ENCODE measurements around the gene THAP3. TPM values are rescaled to one million over a fixed set of nuclear protein-coding genes. Genes with fewer than 3 reads are reported as not detected.

Gene THAP3
- total and polyA plus RNA-seq, 9 of the 15 experiments (the other 6 are each of a cell fraction or from before 2014, with no cell fraction given), result 1.9 to 31.2 (median 18.2) TPM

GRCh38 chr1:6603915-6604558 lies 20.6 kb upstream of the THAP3 start:
- Histone ChIP-seq H3K27ac (ENCODE audit: extremely low read depth, low read depth, low read length) (peak overlapping the region; percentile 99), H4K20me1 (replicated peaks; ENCODE audit: control insufficient read depth, insufficient read depth, low read length) (peaks cover 25% of the 10 kb centered on the region), H3K4me1 (replicated peaks in 1 of 2; ENCODE audit: control insufficient read depth in 2 of 2, insufficient read depth in 2 of 2, low read length in 2 of 2) (peaks cover 29 to 50% of the 10 kb centered on the region in 2 experiments), H3K9me1 (ENCODE audit: control insufficient read depth, insufficient read depth, low read length) (peaks cover 11% of the 10 kb centered on the region), H3K36me3 (ENCODE audit: control insufficient read depth, insufficient read depth, low read length) (peaks cover 17% of the 10 kb centered on the region; the same call in 2 of the 3 replicates), H2AFZ (ENCODE audit: low read depth, low read length) (peak overlapping the region; percentile 100), H3K79me2 (ENCODE audit: control insufficient read depth, insufficient read depth, low read length) (peaks cover 36% of the 10 kb centered on the region), H3K9me3 (replicated peaks; ENCODE audit: control insufficient read depth, insufficient read depth, low read depth, low read length) (no peaks in the 10 kb centered on the region), H3K9ac (ENCODE audit: insufficient read depth in 1 of 2, low read depth in 2 of 2, low read length in 2 of 2) (peak overlapping the region; percentile 95 to 96), H3K27me3 (ENCODE audit: control insufficient read depth in 2 of 2, insufficient read depth in 2 of 2, low read length in 2 of 2) (no peaks in the 10 kb centered on the region), H3K4me3 (peak overlapping the region; percentile 89), H3K4me2 (ENCODE audit: insufficient read depth, low read length) (peak overlapping the region; percentile 75)
- WGBS (ENCODE audit: insufficient coverage, low coverage, missing lambda C conversion rate), result 20% methylated on average over 19 of the region's 19 CpGs
- DNase-seq (ENCODE audit: extremely low read depth in 1 of 4, low spot score in 3 of 4), result peak in 2 of 4 experiments; percentile 72 to 90
- peak; percentile 10 for ATAC-seq
- ChIA-PET POLR2A (interaction anchor here (0.8 to 10.7 kb wide), 13 partner anchors 9 to 212 kb away, joined by 3 to 221 read pairs (median 8); partner anchors contain the start of genes PHF13, THAP3 and ZBTB48), CTCF (ENCODE audit: low intra/inter-chr PET ratio) (no interaction called here)
- intact Hi-C loops (cut with micrococcal nuclease) (no loop called here), in situ Hi-C loops (cut with MboI) (no loop called here)
- no TSS peak for BruUV-seq (replicated peaks)
- peak; percentile 84 for FAIRE-seq
- TF ChIP-seq PHF21A (IDR thresholded peaks at IDR 0.05; ENCODE audit: borderline replicate concordance, low read depth), result no peak
- no peak for TF ChIP-seq ZC3H11A (IDR thresholded peaks at IDR 0.05; ENCODE audit: low read depth, low read length)
- no peak for TF ChIP-seq SRSF9 (IDR thresholded peaks at IDR 0.05; ENCODE audit: borderline replicate concordance, low read depth, low read length)
- TF ChIP-seq ESRRB (CRISPR knock-in tag; IDR thresholded peaks at IDR 0.05; ENCODE audit: borderline replicate concordance), result no peak
- no peak; the same call in none of the 2 replicates for TF ChIP-seq ZNF589 (CRISPR knock-in tag; IDR thresholded peaks at IDR 0.05; ENCODE audit: low read depth)
- no peak for TF ChIP-seq SMARCC2 (IDR thresholded peaks at IDR 0.05; ENCODE audit: low read depth)
- no peak for TF ChIP-seq RBM39 (optimal IDR thresholded peaks at IDR 0.05; ENCODE audit: low read depth, low read length)
- 0 out of 2 replicates have a peak, but pooled peaks have one; percentile 0 for TF ChIP-seq GTF2E2 (tag; IDR thresholded peaks at IDR 0.05)
- TF ChIP-seq ZNF253 (CRISPR knock-in tag; conservative IDR thresholded peaks at IDR 0.05), result no peak
- TF ChIP-seq ZNF551 (CRISPR knock-in tag; IDR thresholded peaks at IDR 0.05), result no peak
- no peak for TF ChIP-seq SMARCB1 (IDR thresholded peaks at IDR 0.05; ENCODE audit: insufficient read length, low read depth)
- TF ChIP-seq, protein P1, sequence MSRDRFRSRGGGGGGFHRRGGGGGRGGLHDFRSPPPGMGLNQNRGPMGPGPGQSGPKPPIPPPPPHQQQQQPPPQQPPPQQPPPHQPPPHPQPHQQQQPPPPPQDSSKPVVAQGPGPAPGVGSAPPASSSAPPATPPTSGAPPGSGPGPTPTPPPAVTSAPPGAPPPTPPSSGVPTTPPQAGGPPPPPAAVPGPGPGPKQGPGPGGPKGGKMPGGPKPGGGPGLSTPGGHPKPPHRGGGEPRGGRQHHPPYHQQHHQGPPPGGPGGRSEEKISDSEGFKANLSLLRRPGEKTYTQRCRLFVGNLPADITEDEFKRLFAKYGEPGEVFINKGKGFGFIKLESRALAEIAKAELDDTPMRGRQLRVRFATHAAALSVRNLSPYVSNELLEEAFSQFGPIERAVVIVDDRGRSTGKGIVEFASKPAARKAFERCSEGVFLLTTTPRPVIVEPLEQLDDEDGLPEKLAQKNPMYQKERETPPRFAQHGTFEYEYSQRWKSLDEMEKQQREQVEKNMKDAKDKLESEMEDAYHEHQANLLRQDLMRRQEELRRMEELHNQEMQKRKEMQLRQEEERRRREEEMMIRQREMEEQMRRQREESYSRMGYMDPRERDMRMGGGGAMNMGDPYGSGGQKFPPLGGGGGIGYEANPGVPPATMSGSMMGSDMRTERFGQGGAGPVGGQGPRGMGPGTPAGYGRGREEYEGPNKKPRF (IDR thresholded peaks at IDR 0.05; ENCODE audit: low read depth, low read length), result no peak
- no peak for TF ChIP-seq NFYB (IDR thresholded peaks at IDR 0.05; ENCODE audit: extremely low read depth, insufficient read length)
- TF ChIP-seq STAT5B (CRISPR knock-in tag; IDR thresholded peaks at IDR 0.05), result no peak
- TF ChIP-seq, protein P2, sequence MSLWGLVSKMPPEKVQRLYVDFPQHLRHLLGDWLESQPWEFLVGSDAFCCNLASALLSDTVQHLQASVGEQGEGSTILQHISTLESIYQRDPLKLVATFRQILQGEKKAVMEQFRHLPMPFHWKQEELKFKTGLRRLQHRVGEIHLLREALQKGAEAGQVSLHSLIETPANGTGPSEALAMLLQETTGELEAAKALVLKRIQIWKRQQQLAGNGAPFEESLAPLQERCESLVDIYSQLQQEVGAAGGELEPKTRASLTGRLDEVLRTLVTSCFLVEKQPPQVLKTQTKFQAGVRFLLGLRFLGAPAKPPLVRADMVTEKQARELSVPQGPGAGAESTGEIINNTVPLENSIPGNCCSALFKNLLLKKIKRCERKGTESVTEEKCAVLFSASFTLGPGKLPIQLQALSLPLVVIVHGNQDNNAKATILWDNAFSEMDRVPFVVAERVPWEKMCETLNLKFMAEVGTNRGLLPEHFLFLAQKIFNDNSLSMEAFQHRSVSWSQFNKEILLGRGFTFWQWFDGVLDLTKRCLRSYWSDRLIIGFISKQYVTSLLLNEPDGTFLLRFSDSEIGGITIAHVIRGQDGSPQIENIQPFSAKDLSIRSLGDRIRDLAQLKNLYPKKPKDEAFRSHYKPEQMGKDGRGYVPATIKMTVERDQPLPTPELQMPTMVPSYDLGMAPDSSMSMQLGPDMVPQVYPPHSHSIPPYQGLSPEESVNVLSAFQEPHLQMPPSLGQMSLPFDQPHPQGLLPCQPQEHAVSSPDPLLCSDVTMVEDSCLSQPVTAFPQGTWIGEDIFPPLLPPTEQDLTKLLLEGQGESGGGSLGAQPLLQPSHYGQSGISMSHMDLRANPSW (CRISPR knock-in tag; IDR thresholded peaks at IDR 0.05), result 0 out of 2 replicates have a peak, but pooled peaks have one; percentile 27
- TF ChIP-seq MLX (CRISPR knock-in tag; conservative IDR thresholded peaks at IDR 0.05), result 0 out of 4 replicates have a peak, but pooled peaks have one; percentile 19 to 34
- TF ChIP-seq ZNF707 (CRISPR knock-in tag; conservative IDR thresholded peaks at IDR 0.05), result no peak; the same call in 1 of the 2 replicates

All from K562 (cell line).